GM12874 (cell line): ENCODE results near the gene HIF1A.

Experiments
- CTCF ChIP-seq: IDR thresholded peaks from 2 replicates; pipeline ENCODE4 v1.5.1; 2011; ENCODE audit warnings: low read depth, mild to moderate bottlenecking, control low read depth, low read length, moderate library complexity; ENCODE audit not compliant: insufficient read depth

Gene HIF1A

GRCh38 chr14:61703342-61704129, 8.2 kb downstream of the HIF1A start:
- TF ChIP-seq CTCF: no peak

DNA sequence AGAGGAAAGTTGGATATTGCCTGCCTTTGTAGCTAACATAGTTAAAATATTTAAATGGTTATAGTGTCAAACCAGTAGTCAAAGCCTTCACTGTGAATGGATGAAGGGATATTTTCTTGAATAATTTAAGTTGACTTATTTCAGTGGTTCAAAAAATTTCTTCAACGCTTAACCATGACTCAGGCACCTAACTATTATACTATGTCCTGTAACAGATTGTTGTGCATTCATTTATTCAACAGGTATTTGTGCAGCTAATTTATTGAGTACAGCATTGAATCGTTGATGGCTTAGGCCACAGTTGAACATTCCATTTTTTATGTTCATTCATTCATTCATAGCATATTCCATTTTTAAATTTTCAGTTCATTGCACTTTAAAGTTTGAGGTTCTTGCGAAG, 9.2 kb downstream of the HIF1A start:
- TF ChIP-seq CTCF: no peak

GRCh38 chr14:61705017-61705416, 9.7 kb downstream of the HIF1A start:
- TF ChIP-seq CTCF: no peak

DNA sequence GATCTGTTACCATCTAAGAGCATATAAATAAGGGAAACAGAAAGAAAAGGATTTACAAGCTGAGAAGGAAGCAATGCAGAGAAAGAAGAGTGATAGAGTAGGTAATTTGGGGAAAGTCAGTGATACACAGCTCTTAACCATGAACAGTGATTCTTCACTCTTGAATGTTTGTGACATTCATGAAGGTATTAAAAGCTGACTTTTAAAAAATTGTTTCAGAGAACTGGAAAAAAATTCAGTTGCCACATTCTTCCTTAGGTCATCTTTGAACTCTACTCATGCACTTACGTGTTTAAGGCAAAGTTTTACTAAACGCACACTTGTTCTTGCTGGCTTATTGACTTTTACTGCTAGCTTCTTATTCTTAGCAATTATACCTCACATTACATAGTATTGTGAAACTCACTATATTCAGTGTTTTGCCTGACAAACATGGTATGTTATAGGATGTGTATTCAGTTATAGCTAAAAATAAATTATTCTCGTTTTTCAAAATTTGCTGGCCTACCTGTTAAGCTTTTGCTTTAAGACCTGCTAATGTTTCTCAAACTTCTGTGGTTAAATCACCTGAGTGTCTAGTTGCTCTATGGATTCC, 10.9 kb downstream of the HIF1A start:
- no peak for TF ChIP-seq CTCF

DNA sequence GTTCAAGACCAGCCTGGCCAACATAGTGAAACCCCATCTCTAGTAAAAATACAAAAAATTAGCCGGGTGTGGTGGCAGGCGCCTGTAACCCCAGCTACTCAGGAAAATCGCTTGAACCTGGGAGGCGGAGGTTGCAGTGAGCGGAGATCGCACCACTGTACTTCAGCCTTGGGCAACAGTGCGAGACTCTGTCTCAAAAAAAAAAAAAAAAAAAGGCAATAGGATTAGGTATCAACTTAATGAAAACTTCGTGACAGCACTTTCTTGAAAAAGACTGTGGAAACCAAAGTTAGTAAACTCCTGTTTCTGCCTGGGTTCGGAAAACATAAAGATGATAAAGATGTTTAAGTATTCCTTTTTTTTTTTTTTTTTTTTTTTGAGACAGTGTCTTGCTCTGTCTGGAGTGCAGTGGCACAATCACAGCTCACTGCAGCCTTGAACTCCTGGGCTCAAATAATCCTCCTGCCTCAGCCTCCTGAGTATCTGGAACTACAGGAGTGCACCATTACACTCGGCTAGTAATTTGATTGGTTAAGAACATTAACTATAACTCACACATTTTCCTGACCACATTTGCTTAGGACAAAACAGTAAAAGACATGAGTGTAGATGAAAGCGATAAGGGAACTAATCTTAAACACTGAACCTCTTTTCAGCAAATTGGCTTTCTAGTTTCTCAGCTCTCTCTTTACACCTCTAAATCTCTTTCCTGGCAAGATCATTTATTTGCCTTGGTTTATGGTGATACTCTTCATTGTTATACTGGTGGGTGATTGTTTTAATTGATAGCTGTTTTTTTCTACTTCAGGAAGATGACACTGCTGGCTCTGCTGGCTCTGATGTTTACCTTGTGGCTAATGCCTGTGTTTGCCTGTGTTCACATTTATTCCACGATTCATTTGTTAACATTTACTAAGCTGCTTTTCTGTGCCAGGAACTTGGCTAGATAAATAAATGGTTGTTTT, 15.8 kb downstream of the HIF1A start:
- TF ChIP-seq CTCF: no peak

DNA sequence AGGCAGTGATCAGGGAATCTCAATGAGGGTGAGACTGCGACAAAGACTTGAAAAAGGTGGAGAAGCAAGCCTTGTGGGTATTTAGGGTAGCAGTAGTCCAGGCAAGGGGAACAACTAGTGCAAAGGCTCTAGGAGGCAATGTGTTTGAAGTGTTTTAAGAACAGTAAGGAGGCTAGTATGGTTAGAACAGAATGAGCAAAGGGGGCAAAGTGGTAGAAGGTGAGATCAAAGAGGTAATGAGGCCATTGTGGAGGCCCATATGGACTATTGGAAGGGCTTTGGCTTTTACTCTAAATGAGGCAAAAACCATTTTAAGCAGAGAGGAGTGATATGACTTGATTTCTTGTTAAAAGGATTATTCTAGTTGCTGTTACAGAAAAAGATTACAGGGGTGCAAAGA, 16.8 kb downstream of the HIF1A start:
- no peak for TF ChIP-seq CTCF
